ENCODE results near the gene CDKN2C. TPM values are rescaled to one million over a fixed set of nuclear protein-coding genes. Genes with fewer than 3 reads are reported as not detected.
A peak's percentile ranks its signal among the peaks of the same experiment; 100 is the strongest.

The CDKN2C gene
- total RNA-seq, 1 experiment from 2014 or later = 9.4 TPM

DNA sequence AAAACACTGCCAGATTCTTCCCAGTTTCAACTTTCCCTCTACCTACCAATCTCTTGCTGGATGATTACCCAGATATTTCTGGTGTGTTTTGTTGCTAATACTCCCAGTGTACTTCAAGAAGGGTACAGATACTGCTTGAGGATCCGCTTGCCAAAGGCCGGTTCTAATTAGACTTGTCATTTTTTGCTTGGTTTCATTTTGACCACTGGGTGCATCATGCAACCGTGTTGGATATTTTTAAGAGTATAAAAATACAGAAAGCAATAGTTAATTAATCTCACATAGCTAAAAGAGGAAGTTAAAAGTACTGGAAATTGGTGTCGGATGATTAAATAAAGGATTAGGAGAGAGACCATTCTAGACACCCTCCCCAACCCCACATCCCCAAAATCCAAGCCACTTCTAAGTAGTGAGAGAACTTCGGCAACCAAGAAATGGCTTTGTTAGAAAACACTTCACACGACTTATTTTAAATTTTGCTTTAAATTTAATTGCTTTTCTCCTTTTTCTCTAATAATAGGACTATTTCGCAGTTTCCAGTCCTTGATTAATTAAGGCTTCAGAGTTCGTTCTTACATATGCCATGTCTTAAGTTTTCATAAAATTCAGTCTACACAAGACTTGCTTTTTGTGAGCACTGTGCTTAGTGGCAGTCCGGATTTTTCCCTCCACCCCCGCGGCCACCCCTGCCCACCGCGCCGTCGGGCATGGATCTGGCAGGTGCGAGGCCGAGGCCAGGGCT lies 2.5 kb upstream of the CDKN2C start:
- BruUV-seq (replicated peaks) = no TSS peak
- no peak for ATAC-seq
- TF ChIP-seq POLR2A (IDR thresholded peaks at IDR 0.05; ENCODE audit: borderline replicate concordance, extremely low read depth, insufficient read depth, insufficient read length) = no peak
- TF ChIP-seq RAD21 (IDR thresholded peaks at IDR 0.05; ENCODE audit: low read depth) = no peak
- TF ChIP-seq CEBPB (IDR thresholded peaks at IDR 0.05; ENCODE audit: low read depth) = no peak
- TF ChIP-seq, protein P1, sequence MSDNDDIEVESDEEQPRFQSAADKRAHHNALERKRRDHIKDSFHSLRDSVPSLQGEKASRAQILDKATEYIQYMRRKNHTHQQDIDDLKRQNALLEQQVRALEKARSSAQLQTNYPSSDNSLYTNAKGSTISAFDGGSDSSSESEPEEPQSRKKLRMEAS (IDR thresholded peaks at IDR 0.05) = peak; percentile 96
- TF ChIP-seq, protein P2, sequence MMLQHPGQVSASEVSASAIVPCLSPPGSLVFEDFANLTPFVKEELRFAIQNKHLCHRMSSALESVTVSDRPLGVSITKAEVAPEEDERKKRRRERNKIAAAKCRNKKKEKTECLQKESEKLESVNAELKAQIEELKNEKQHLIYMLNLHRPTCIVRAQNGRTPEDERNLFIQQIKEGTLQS (IDR thresholded peaks at IDR 0.05) = no peak
- TF ChIP-seq SP1 (IDR thresholded peaks at IDR 0.05; ENCODE audit: low read depth) = no peak
- no peak for TF ChIP-seq EZH2phosphoT487 (IDR thresholded peaks at IDR 0.05; ENCODE audit: borderline replicate concordance)
- TF ChIP-seq ZFX (IDR thresholded peaks at IDR 0.05) = no peak
- peak; percentile 81; the same call in 1 of the 2 replicates for TF ChIP-seq CBX3 (IDR thresholded peaks at IDR 0.05; ENCODE audit: low read depth)
- TF ChIP-seq FOSL1 (IDR thresholded peaks at IDR 0.05; ENCODE audit: low read depth) = no peak
- TF ChIP-seq ZNF274 (IDR thresholded peaks at IDR 0.05; ENCODE audit: low read depth, low read length) = no peak
- no peak for TF ChIP-seq ELF1 (IDR thresholded peaks at IDR 0.05; ENCODE audit: borderline replicate concordance, low read depth)
- TF ChIP-seq JUND (IDR thresholded peaks at IDR 0.05) = no peak
- TF ChIP-seq, protein P3, sequence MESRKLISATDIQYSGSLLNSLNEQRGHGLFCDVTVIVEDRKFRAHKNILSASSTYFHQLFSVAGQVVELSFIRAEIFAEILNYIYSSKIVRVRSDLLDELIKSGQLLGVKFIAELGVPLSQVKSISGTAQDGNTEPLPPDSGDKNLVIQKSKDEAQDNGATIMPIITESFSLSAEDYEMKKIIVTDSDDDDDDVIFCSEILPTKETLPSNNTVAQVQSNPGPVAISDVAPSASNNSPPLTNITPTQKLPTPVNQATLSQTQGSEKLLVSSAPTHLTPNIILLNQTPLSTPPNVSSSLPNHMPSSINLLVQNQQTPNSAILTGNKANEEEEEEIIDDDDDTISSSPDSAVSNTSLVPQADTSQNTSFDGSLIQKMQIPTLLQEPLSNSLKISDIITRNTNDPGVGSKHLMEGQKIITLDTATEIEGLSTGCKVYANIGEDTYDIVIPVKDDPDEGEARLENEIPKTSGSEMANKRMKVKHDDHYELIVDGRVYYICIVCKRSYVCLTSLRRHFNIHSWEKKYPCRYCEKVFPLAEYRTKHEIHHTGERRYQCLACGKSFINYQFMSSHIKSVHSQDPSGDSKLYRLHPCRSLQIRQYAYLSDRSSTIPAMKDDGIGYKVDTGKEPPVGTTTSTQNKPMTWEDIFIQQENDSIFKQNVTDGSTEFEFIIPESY (IDR thresholded peaks at IDR 0.05; ENCODE audit: extremely low read depth, insufficient replicate concordance, low read length) = no peak
- TF ChIP-seq EGR1 (IDR thresholded peaks at IDR 0.05; ENCODE audit: low read depth) = peak; percentile 54; the same call in 1 of the 2 replicates
- TF ChIP-seq, protein P4, sequence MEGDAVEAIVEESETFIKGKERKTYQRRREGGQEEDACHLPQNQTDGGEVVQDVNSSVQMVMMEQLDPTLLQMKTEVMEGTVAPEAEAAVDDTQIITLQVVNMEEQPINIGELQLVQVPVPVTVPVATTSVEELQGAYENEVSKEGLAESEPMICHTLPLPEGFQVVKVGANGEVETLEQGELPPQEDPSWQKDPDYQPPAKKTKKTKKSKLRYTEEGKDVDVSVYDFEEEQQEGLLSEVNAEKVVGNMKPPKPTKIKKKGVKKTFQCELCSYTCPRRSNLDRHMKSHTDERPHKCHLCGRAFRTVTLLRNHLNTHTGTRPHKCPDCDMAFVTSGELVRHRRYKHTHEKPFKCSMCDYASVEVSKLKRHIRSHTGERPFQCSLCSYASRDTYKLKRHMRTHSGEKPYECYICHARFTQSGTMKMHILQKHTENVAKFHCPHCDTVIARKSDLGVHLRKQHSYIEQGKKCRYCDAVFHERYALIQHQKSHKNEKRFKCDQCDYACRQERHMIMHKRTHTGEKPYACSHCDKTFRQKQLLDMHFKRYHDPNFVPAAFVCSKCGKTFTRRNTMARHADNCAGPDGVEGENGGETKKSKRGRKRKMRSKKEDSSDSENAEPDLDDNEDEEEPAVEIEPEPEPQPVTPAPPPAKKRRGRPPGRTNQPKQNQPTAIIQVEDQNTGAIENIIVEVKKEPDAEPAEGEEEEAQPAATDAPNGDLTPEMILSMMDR (IDR thresholded peaks at IDR 0.05 in 2 of 3, conservative IDR thresholded peaks at IDR 0.05 in 1 of 3; ENCODE audit: borderline replicate concordance in 1 of 3, insufficient read depth in 1 of 3, low read depth in 2 of 3, low read length in 2 of 3) = peak in 2 of 3 experiments; percentile 4 to 39; a peak in 2 of 6 replicates
- TF ChIP-seq POLR2AphosphoS5 (IDR thresholded peaks at IDR 0.05; ENCODE audit: low read depth, low read length) = no peak
- TF ChIP-seq, protein P5, sequence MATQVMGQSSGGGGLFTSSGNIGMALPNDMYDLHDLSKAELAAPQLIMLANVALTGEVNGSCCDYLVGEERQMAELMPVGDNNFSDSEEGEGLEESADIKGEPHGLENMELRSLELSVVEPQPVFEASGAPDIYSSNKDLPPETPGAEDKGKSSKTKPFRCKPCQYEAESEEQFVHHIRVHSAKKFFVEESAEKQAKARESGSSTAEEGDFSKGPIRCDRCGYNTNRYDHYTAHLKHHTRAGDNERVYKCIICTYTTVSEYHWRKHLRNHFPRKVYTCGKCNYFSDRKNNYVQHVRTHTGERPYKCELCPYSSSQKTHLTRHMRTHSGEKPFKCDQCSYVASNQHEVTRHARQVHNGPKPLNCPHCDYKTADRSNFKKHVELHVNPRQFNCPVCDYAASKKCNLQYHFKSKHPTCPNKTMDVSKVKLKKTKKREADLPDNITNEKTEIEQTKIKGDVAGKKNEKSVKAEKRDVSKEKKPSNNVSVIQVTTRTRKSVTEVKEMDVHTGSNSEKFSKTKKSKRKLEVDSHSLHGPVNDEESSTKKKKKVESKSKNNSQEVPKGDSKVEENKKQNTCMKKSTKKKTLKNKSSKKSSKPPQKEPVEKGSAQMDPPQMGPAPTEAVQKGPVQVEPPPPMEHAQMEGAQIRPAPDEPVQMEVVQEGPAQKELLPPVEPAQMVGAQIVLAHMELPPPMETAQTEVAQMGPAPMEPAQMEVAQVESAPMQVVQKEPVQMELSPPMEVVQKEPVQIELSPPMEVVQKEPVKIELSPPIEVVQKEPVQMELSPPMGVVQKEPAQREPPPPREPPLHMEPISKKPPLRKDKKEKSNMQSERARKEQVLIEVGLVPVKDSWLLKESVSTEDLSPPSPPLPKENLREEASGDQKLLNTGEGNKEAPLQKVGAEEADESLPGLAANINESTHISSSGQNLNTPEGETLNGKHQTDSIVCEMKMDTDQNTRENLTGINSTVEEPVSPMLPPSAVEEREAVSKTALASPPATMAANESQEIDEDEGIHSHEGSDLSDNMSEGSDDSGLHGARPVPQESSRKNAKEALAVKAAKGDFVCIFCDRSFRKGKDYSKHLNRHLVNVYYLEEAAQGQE (IDR thresholded peaks at IDR 0.05; ENCODE audit: low read depth) = no peak
- TF ChIP-seq YY1 (IDR thresholded peaks at IDR 0.05; ENCODE audit: extremely low read depth, insufficient replicate concordance, low read depth, low read length) = no peak

More for the DNA sequence above, 2.5 kb upstream of the CDKN2C start:
- POLR2A ChIA-PET = interaction anchor here (1.0 to 1.8 kb wide), 2 partner anchors 10 to 11 kb away, joined by 3 read pairs; no protein-coding TSS in a partner anchor
- Histone ChIP-seq H3K4me2 (ENCODE audit: low read length) (peak overlapping the region; percentile 96), H3K27me3 (ENCODE audit: insufficient read depth, low read length) (no peaks in the 10 kb centered on the region), H3K9me2 (ENCODE audit: insufficient read depth) (no peaks in the 10 kb centered on the region; the same call in 1 of the 2 replicates), H2AFZ (ENCODE audit: low read depth, low read length, poor library complexity, severe bottlenecking) (peak overlapping the region; percentile 32), H3K9me3 (ENCODE audit: control insufficient read depth in 1 of 2, insufficient read depth in 1 of 2, low read depth in 1 of 2, low read length in 2 of 2) (no peaks in the 10 kb centered on the region), H3K4me3 (replicated peaks in 1 of 2; ENCODE audit: low read depth in 1 of 2, low read length in 2 of 2) (peak overlapping the region; percentile 82 to 93; a peak in 3 of 4 replicates), H4K20me1 (ENCODE audit: insufficient read depth) (no peaks in the 10 kb centered on the region), H3K4me1 (ENCODE audit: control insufficient read depth in 1 of 2, insufficient read depth in 2 of 2, low read length in 2 of 2) (peaks cover 7 to 24% of the 10 kb centered on the region in 2 experiments; a peak in 3 of 4 replicates), H3K9ac (ENCODE audit: low read length) (peak overlapping the region; percentile 77), H3K27ac (ENCODE audit: low read depth, low read length) (peak overlapping the region; percentile 76), H3K36me3 (ENCODE audit: control insufficient read depth in 1 of 2, insufficient read depth in 2 of 2, low read length in 2 of 2) (no peaks in the 10 kb centered on the region), H3K79me2 (ENCODE audit: insufficient read depth, low read length) (no peaks in the 10 kb centered on the region)
- DNase-seq (ENCODE audit: low read depth, low spot score) = no peak
- RAD21 ChIA-PET (ENCODE audit: low non-redundant PET in 1 of 2, low total read pairs in 2 of 2, uncharacterized antibody in 2 of 2, unreplicated experiment in 2 of 2) = interaction anchor here in 1 of 2 experiments (0.8 kb wide), 1 partner anchor 9 kb away, joined by 3 read pairs; no protein-coding TSS in a partner anchor
- intact Hi-C loops (cut with micrococcal nuclease) = loop anchor here (1.0 kb wide), 1 partner anchor 7 kb away; the partner anchor contains the start of gene FAF1
- CTCF ChIA-PET = interaction anchor here (1.8 kb wide), 1 partner anchor 10 kb away, joined by 6 read pairs; no protein-coding TSS in a partner anchor

Data from HCT116 (cell line).